ENCODE results near the gene ADPRH.
"Not testable (repeated sequence)": the region's sequence is repeated elsewhere in the genome, so short reads cannot be mapped to it uniquely, and the experiment has no call there.

The ADPRH gene

GRCh38 chr3:119579366-119580066 lies at the start of gene ADPRH:
ADPRH (plus strand) TSS chr3:119579492; CDS start chr3:119582170, 2,678 bp downstream.
- DNase-seq (ENCODE audit: low read depth), result peak; percentile 33

DNA sequence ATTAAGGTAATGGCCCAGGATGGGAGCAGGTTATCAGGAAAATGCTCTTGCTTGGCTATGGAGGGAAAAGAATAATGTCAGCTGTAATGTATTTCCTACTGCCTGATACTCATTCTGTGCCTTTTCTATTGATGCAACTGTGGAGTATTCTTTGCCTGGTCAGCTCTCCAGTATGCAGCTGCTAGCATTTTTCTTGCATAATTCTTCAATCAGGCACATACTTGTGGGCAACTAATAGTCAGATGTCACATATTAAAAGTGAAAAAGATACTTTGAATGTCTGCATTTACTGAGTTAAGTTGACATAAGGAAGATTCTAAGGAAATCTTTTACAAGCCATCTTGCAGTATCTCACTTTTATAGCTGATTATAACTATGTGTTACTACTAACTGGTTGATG lies 49.4 kb upstream of the ADPRH start:
- DNase-seq (ENCODE audit: low read depth), result no peak

GRCh38 chr3:119530456-119530855 lies 48.8 kb upstream of the ADPRH start:
- DNase-seq (ENCODE audit: low read depth), result no peak

DNA sequence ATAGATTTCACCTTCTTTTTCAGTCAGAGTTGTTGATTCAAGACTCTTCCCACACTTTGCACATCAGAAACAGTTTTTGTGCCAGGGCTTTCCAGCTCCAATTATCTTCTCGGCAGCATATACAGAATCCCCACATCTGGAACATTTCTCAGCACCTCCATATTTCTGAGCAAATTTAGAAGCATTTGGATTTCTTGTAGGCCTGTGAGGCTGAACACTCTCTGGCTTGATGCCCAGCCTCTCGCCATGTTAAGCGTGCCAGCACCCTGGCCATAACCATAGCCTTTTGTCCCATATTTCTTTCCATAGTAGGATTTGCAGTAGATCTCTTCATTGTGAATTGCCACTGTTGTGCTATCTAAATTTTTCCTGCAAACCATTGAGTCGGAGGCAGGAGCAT lies 48.1 kb upstream of the ADPRH start:
- DNase-seq (ENCODE audit: low read depth), result no peak

- no peak for DNase-seq (ENCODE audit: low read depth)
Observed at GRCh38 chr3:119534296-119534695, 45.0 kb upstream of the ADPRH start.

DNA sequence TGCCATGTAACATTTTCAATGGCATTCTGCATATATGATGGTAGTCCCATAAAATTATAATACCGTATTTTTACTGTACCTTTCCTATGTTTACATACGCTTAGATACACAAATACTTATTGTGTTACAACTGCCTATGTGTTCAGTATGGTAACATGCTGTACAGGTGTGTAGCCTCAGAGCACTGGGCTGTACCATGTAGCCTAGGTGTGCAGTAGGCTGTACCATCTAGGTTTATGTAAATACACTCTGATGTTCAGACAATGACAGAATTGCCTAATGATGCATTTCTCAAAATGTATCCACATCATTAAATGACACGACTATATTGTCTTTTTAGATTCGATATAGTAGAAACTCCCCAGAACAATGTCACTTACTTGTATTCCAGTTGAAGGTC lies 42.5 kb upstream of the ADPRH start:
- no peak for DNase-seq (ENCODE audit: low read depth)

- no peak for DNase-seq (ENCODE audit: low read depth)
Observed at GRCh38 chr3:119538772-119539171, 40.5 kb upstream of the ADPRH start.

GRCh38 chr3:119541547-119541946 lies 37.7 kb upstream of the ADPRH start:
- DNase-seq (ENCODE audit: low read depth), result no peak

DNA sequence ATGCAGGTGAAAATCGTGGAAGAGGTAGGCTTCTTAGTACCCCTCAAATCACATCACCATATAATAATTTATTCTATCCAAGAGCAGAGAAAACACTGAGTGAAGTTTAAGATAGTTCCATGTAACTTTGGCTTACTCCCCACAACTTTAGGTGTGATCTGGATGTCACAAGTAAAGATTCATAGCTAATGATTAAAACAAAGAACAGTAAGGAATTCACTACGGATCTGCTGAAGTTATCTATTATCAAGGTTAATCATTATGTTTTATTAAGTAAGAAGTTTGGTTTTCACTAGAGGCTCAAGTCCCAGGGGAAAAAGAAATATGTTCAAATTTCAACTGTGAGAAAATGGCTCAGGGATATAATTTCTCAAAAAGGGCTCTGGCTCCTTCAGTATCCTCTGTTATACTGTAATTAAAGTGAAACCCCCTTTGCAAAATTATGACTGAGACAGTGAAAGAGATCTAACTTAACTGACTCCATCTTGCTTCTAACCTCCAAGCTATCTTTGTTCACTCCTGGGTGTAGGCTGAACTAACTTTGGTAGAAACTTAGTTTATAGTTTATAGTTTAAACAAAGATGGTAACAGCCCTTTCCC lies 37.0 kb upstream of the ADPRH start:
- no peak for DNase-seq (ENCODE audit: low read depth)

GRCh38 chr3:119543147-119543546 lies 36.1 kb upstream of the ADPRH start:
- DNase-seq (ENCODE audit: low read depth), result no peak

DNA sequence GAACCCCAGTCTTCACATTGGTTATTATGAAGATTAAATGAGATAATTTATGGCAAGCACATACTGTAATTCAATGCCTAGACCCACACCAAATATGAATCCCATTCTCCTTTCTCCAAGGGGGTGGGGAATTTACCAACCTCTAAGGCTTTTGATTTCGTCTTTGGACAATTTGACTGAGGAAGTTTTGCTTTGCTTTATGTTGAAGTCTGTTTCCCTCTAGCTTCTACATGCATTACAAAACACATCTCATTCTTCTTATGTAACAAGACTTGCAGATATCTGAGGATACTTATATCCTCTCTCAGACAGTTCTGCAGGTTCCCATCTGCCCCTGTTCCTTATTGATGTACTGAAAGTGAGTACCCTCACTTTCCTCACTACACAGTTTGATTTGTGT lies 32.1 kb upstream of the ADPRH start:
- DNase-seq (ENCODE audit: low read depth), result no peak

- no peak for DNase-seq (ENCODE audit: low read depth)
Observed at GRCh38 chr3:119548341-119548740, 31.0 kb upstream of the ADPRH start.

- DNase-seq (ENCODE audit: low read depth), result no peak
Observed at GRCh38 chr3:119550192-119550910, 28.9 kb upstream of the ADPRH start.

- DNase-seq (ENCODE audit: low read depth), result no peak
Observed at GRCh38 chr3:119551598-119551997, 27.7 kb upstream of the ADPRH start.

DNA sequence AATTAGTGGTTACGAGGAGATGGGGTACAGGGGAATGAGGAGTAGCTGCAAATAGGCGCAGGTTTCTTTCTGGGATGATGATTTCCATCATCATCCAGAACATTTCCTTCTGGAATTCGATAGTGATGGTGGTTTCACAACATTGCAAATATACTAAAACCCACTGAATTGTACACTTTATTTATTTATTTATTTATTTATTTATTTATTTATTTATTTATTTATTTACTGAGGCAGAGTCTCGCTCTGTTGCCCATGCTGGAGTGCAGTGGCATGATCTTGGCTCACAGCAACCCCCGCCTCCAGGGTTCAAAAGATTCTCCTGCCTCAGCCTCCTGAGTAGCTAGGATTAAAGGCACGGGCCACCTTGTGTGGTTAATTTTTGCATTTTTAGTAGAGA lies 26.4 kb upstream of the ADPRH start:
- not testable (repeated sequence) for DNase-seq (ENCODE audit: low read depth)

GRCh38 chr3:119553823-119554415 lies 25.4 kb upstream of the ADPRH start:
- DNase-seq (ENCODE audit: low read depth), result no peak

DNA sequence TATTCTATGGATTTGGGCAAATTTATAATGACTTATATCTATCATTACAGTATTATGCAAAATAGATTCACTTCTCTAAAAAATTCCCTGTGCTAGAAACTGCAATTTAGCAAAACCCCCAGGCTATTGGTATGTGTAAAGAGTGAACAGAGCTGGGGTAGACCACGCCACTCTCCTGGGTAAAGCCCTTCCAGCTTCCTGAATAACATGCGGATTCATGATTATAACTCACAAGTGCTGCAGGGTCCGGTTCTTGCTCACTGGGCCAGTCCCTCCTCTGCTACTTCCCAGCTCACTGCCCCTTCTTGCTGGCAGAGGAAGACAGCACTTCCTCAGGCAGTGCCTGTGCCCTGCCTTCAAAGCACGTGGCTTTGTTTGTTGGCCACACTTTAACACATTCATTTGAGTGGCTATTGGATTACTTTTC lies 24.0 kb upstream of the ADPRH start:
- no peak for DNase-seq (ENCODE audit: low read depth)

DNA sequence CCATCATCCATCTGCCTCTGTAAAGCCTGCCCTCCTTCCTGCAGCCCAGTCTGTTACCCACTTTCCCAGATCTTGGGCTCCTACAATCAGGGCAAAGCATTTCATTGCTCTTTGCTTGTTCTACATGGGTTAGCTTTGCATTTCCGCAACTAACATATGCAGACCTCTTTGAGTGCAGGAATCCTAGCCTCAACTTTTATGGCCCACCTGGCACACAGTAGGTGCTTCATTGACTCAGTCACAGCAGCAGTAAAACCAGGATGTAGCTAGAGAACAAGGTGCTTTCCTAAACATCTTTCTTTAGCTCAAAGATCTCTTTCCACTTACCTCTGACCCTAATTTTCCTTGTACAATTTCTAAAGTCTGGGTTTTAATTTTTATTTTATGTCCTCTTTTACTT lies 23.4 kb upstream of the ADPRH start:
- no peak for DNase-seq (ENCODE audit: low read depth)

DNA sequence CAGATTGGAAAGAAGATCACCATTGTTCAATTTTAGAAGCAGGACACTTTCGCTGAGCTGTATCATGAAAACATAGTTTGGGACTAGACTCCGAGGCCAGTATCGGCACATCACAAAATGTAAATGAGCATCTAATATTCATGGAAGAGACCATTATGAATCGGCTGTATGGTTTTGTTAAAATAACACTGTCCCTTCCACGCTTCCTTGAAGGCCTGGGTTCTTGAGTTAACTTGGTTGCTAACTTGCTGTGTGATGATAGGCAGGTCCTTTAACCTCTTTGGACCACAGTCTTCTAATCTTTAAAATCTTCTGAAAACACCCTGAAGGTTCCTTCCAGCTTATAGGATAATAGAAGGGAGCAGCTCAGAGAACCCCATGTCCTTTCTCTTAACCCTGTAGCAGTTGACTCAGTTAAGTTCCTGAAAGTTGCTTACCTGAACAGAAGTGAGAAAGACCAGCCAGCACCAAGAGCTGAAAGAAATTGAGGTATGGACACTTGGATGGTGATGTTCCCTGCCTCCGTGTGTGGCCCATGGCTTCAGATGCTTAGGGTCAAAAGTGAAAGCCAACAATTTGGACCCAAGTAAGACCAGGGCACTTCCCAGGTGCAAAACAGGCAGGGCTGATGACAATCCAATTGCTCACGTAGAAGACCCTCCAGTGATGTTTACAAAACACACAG lies 22.0 kb upstream of the ADPRH start:
- DNase-seq (ENCODE audit: low read depth), result no peak

DNA sequence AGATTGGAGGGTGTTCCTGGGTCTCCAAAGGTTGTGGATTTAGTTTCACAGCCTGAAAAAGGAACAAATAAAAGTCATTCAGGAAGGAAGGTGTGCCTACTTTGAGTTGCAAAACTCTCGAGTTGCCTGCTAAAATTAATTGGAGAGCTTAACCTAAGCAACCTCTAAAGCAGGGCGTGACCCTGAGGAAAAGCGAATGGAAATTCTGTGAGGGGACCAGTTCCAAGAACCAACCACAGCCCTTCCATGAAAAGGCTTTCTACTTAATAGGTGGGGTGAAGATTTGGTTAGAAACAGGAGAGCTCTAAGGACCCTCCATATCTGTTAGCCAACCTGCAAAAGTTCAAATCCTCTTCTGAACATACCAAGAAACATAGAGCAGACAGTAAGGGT lies 21.4 kb upstream of the ADPRH start:
- no peak for DNase-seq (ENCODE audit: low read depth)

- no peak for DNase-seq (ENCODE audit: low read depth)
Observed at GRCh38 chr3:119558626-119559317, 20.5 kb upstream of the ADPRH start.
